Measurements from ENCODE around the gene KRTAP5-9. TPM values are rescaled to one million over a fixed set of nuclear protein-coding genes. Genes with fewer than 3 reads are reported as not detected.

The KRTAP5-9 gene
- total RNA-seq, 1 donor = not detected

DNA sequence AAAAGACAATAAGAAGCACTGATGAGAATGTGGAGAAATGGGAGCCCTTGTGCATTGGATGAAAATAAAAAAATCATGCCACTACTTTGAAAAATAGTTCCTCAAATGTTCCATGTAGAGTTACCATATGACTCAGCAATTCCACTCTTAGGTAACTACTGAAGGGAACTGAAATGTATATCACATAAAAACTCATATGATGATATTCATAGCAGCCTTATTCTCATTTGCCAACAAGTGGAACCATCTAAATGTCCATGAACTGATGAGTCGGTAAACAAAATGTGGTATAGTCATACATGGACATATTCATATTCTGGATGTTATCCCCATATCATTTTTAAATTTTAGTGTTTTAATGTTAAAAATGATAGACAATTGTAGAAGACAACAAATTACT is 3.5 kb downstream of the KRTAP5-9 start:
- no peak for TF ChIP-seq CTCF (IDR thresholded peaks at IDR 0.05; ENCODE audit: insufficient read depth, low read depth, low read length)
- no peak for DNase-seq (ENCODE audit: low read depth)
- H3K4me3 ChIP-seq (ENCODE audit: low read depth, low read length) = no peak overlapping the region

- no peak for DNase-seq (ENCODE audit: low read depth)
- H3K4me3 ChIP-seq (ENCODE audit: low read depth, low read length) = no peak overlapping the region
- TF ChIP-seq CTCF (IDR thresholded peaks at IDR 0.05; ENCODE audit: insufficient read depth, low read depth, low read length) = no peak
Measured at GRCh38 chr11:71554996-71555395, 6.8 kb downstream of the KRTAP5-9 start.

- TF ChIP-seq CTCF (IDR thresholded peaks at IDR 0.05; ENCODE audit: insufficient read depth, low read depth, low read length) = no peak
- H3K4me3 ChIP-seq (ENCODE audit: low read depth, low read length) = no peak overlapping the region
- DNase-seq (ENCODE audit: low read depth) = no peak
Measured at GRCh38 chr11:71555508-71555907, 7.3 kb downstream of the KRTAP5-9 start.

GRCh38 chr11:71556018-71556417 is 7.8 kb downstream of the KRTAP5-9 start:
- no peak overlapping the region for H3K4me3 ChIP-seq (ENCODE audit: low read depth, low read length)
- DNase-seq (ENCODE audit: low read depth) = no peak
- TF ChIP-seq CTCF (IDR thresholded peaks at IDR 0.05; ENCODE audit: insufficient read depth, low read depth, low read length) = no peak

DNA sequence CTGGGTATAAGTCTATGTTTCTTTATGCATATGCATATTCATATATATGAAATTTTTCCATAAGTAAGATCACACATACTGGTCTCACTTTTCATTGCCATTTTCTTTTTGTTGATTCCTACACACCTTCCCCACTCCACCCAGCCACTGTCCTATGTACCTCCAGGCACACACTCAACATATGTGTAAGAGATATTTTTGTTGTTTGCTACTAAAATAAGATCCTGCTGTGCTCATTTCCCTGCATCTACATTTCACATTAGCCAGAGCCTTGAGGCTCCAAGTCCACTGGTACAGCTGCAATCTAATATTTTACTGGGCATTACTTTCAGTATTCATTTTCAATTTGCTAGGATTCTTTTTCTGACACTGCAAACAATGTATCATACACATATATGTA is 9.0 kb downstream of the KRTAP5-9 start:
- no peak for TF ChIP-seq CTCF (IDR thresholded peaks at IDR 0.05; ENCODE audit: insufficient read depth, low read depth, low read length)
- H3K4me3 ChIP-seq (ENCODE audit: low read depth, low read length) = no peak overlapping the region
- DNase-seq (ENCODE audit: low read depth) = no peak

DNA sequence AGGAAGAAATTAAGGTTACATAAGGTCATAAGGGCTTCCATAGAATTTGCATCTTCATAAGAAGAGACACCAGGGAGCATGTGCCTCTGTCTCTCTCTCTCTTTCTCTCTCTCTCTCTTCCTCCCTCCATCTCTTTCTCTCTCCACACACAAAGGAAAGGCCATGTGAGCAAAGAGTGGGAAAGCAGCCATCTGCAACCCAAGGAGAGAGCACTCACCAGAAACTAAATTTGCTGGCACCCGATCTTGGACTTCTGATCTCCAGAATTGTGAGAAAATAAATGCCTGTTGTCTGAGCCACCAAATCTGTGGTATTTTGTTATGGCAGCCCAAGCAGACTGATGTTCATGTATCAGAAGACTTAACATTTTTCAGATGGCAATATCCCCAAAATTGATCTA is 10.8 kb downstream of the KRTAP5-9 start:
- TF ChIP-seq CTCF (IDR thresholded peaks at IDR 0.05; ENCODE audit: insufficient read depth, low read depth, low read length) = no peak
- DNase-seq (ENCODE audit: low read depth) = no peak
- H3K4me3 ChIP-seq (ENCODE audit: low read depth, low read length) = no peak overlapping the region

DNA sequence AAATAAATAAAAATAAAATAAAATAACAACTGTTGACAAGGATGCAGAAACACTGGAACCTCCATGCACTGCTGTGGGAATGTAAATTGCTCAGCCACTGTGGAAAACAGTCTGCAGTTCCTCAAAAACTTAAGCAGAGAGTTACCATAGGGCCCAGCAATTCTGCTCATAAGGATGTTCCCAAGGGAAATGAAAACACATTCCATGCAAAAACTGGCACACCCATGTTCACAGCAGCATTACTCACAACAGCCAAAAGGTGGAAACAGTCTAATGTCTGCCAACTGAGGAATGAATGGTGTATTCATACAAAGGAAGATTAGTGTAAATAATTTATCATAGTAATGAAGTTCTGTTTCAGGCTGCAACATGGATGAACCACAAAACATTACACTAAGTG is 13.9 kb downstream of the KRTAP5-9 start:
- H3K4me3 ChIP-seq (ENCODE audit: low read depth, low read length) = no peak overlapping the region
- DNase-seq (ENCODE audit: low read depth) = no peak
- no peak for TF ChIP-seq CTCF (IDR thresholded peaks at IDR 0.05; ENCODE audit: insufficient read depth, low read depth, low read length)
